Measurements from ENCODE around the gene PRDM16.

The PRDM16 gene

DNA sequence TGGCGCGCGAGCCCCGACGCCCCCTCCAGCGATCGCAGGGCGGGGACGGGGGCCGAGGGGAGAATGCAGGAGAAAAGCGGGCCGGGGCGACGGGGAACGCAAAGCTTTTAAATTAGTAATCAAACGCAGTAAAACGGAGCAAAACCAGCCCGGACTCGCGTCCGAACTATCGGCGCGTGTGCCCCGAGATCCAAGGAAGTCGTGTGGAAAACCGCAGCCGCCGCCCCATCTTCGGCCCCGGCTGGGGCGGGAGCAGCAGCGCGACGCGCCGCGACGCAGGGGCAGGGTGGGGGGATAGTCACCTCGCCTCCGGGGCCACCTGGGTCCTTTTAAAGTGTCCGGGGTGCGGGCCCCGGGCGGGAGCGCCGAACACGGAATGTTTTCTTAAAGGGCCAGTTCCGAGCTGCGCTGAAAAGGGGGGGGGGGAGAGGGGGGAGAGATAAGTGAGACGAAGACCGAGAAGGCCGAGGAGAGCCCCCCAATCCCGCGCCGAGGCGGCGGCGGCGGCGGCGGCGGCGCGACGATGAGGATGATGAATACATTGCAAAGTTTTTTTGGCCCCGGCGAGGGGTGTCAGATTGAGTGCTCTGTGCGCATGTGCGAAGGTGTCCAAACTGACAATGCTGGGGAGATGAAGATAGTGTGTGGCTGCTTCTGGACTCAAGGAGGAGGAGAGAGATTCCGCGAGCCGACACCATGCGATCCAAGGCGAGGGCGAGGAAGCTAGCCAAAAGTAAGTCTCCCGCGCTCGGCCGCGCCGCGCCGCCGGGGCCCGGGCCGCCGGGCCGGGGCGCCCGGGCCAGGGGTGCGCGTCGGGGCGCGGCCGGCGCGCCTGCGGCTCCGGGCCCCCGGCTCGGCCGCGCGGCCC, at the start of gene PRDM16:
Gene PRDM16 (plus strand): TSS at position 640 of the 868 bp plus-strand sequence. CDS start 57 bp downstream, at position 697.
- no peak for DNase-seq

DNA sequence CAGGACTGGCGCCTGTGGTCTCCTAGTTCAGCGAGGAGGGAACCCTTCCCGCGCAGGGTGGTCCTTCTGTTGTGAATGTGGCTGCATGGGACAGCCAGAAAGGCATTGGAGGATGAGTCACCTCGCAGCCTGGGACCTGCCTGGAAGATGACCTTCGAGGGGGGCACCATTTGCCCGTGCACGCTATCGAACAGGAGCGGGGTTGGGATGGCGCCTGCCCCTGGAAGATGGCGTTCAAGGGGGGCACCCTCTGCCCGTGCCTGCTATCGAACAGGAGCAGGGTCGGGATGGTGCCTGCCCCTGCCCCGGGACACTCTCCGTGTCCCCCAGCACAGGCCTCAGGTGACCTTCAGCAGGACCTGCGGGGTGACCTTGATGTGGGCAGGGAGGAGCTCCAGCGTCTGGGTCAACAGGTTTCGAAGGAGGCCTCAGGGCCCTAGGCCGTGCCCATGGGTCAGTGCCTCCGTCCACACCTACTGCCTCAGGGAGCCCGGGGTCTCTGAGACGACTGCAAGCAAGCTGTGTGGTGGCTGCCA, 49.4 kb upstream of the PRDM16 start:
- DNase-seq: no peak

DNA sequence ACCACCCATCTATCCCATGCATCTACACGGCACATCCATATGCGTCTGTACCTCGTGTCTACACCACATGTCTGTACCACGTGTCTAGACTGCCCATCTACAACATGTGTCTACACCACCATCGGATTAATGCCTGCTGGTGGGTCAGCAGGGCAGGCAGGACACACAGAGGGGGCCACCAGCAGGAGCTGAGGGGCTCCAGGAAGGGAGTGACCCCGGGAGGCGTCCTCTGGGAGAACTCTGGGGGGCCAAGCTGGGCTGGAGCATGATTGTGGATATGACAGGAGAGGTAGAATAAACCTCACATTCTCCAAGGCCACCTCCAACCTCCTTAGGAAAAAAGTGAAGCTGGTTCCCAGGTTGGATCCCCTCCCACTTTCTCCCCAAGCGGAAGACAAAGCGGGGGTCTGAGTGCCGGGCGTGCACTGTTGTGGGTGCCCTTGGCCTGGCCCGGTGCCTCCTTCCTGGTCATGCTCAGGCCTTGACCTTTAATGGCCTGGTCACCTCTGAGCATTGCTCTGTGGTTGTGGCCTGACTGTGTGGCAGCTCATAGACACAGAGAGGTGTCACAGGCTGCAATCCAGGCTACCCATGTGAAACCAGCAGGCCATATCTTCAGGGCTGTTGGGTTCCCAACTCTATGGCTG, 48.6 kb upstream of the PRDM16 start:
- no peak for DNase-seq

- no peak for DNase-seq
These were observed 47.8 kb upstream of the PRDM16 start, which contains the start of gene ACTRT2 for GRCh38 chr1:3021233-3021671. Gene ACTRT2 (plus strand): TSS chr1:3021467. CDS start chr1:3021687, 220 bp downstream.

GRCh38 chr1:3021801-3022401, 47.1 kb upstream of the PRDM16 start:
- no peak for DNase-seq

- no peak for DNase-seq
These were observed 46.5 kb upstream of the PRDM16 start for GRCh38 chr1:3022511-3022973.

- no peak for DNase-seq
These were observed 46.0 kb upstream of the PRDM16 start for GRCh38 chr1:3022976-3023375.

DNA sequence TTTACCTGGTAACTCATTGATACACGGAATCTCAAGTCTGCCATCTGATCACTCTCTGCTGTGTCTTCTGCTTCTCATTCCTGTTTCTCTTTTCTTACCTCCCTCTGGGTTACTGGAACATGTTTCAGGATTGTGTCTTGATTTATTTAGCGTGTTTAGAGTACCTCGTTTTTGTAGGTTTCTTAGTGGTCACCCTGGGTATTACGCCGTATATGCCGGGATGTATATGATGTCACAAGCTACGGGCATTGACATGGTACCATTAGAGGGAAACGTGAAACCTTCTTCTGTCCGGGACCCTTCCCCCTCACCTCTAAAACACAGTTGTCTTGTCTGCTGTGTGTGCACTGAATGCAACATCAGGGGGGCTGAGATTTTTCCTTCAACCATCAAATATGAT, 45.0 kb upstream of the PRDM16 start:
- DNase-seq: no peak

- DNase-seq: no peak
These were observed 44.4 kb upstream of the PRDM16 start for GRCh38 chr1:3024588-3024987.

DNA sequence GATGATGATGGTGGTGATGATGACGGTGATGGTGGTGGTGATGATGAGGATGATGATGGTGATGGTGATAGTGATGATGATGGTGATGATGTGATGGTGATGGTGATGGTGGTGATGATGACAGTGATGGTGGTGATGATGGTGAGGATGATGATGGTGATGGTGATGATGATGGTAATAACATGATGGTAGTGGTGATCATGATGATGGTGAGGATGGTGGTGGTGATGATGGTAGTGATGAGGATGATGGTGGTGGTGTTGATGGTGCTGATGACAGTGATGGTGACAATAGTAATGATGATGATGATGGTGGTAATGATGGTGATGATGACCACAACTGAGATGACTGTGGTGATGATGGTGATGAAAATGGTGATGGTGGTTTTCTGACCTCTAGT, 42.9 kb upstream of the PRDM16 start:
- no peak for DNase-seq

DNA sequence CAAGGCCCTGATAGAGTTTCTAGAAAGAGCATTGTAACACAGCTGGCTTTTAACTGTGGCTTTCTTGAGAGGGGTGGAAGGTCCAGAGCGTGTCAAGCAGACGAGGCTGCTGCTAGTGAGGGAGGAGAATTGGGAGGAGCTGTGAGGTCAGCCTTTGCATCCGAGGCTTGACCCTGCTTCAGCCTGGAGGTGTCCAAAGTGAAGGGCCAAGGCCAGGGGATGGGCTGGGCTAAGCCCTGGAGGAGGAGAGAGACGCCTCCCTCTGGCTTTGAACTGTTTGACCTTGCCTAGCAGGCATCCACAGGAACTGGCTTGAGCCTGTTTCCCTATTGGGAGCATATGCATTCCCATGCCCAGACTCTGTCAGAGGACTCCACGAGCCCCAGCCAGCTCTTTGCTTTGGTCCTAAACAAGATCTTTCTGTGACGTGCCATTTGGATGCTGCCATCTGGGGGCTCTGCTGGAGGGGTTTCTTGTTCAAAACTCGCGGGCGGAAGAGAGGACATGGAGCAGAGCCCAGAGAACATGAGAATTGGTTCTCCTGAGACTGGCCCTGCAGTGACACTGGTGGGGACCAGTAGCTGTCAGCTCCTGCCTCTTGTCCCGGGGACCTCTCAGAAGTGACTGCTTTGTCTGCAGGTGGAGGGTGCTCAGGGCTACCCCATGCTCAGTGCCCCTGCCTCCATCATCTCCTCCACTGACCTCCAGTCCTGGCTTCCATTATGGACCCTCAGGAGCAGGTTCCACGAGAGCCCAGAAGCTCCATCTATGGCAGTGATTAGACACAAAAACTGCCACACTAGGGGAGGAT, 42.2 kb upstream of the PRDM16 start:
- no peak for DNase-seq

- no peak for DNase-seq
These were observed 41.2 kb upstream of the PRDM16 start for GRCh38 chr1:3027611-3028371.

- no peak for DNase-seq
These were observed 40.3 kb upstream of the PRDM16 start for GRCh38 chr1:3028531-3029282.

GRCh38 chr1:3029481-3029961, 39.5 kb upstream of the PRDM16 start:
- DNase-seq: no peak

DNA sequence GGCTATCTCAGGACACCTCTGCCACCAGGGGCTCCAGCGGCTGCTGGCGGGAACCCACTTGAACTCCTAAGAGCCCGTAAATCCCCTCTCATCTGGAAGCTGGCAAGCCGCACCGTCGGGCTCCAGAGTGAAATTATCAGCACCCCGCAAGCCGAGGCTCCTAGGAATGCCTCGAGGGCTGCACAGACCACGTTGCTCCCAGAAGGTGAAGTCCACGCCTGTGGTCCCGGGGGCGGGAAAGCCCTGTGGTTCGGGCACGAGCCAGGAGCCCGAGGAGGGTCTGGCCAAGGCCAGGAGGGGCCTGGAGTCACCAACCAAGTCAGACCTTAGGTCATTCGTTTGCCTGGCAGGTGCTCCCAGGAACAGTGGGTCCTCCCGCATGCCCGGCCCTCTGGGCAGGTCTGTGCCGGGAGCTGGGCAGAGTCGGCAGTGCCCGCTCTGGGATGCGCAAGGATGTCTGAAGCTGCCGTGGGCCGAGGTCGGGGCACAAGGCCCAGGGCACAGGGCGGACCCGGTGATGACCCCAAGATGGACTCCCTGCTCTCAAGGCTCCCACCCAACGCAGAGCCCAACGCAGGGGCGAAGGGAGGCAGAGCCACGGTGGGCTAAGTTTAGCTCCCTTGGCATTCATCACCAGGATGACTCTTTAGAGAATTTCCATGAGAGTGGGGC, 38.9 kb upstream of the PRDM16 start:
- DNase-seq: no peak

DNA sequence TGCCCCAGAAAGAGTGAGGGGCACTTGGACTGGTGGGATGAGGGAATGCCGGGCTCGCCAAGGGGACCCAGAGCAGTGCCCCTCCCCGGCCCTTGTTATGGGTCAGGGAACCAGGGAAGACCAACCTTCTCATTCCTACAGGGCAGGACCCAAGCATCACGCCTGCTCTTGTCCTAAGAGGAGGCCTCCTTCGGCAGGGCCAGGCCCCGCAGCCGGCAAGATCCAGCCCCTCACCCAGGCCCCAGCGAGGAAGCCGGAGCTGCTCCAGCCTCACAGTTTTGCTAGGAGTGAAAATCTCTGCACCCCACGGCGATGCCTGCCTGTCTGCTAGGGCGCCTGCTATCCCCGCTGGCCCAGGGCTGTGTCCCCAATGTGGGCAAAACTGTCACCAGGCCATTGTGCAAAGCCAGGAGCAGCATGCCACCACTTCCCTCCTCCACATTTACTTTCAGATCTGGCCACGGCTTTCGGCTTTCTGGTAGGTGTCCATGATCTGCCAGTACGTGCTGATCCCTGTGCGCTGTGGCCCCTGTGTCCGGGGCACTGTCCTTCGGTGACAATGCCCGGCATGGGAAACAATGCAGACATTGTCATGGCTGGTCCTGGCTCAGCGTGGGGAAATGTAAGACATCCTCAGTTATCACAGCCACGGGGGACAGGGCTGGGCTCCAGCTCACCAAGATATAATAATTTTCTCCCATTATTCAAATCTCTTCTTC, 38.2 kb upstream of the PRDM16 start:
- no peak for DNase-seq

- no peak for DNase-seq
These were observed 37.4 kb upstream of the PRDM16 start for GRCh38 chr1:3031401-3032221.

DNA sequence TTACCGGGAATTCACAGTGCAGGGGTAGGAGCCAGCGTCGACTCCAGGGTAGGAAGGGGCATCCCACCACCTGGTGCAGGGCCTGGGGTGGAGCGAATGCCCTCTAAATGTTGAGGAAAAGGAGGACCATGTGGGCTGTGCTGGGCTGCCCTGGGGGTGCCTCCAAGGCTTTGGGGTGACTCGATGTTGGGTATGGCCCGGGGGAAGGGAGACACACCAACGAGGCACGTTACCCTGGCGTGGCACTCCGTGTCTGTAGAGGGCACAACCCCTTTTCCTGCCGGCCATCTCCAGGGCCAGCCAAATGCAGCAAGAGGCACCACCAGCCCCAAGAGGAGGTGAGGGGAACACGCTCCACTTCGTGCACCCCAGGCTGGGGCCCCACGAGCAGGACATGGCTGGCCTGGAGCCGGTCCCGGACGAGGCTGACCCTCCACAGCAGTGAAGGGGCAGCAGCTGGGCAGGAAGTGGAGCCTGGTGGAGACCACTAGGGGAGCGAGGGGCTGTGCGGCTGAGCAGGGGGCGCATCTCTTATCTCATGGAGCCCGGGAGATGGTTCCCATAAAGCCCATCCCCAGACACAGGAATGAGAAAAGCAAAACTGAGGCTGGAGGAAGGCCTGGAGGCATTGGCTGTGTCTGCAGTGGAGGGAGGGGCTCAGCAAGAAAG, 36.5 kb upstream of the PRDM16 start:
- DNase-seq: no peak
